ENCODE measurements around the gene GNG7. TPM values are rescaled to one million over a fixed set of nuclear protein-coding genes. Genes with fewer than 3 reads are reported as not detected.

The GNG7 gene
- total and polyA plus RNA-seq, 7 donors: 1.2 to 8.0 (median 2.6) TPM

GRCh38 chr19:2549701-2550191 lies 152.7 kb downstream of the GNG7 start:
- peak; percentile 96 for DNase-seq

GRCh38 chr19:2548966-2549365 lies 153.5 kb downstream of the GNG7 start:
- DNase-seq: peak; percentile 61
- no peaks in the 10 kb centered on the region for H3K36me3 ChIP-seq
- 95% methylated on average over 11 of the region's 11 CpGs for WGBS, 2 donors
- no peak overlapping the region for H3K4me3 ChIP-seq
- TF ChIP-seq POLR2A (IDR thresholded peaks at IDR 0.05) (no peak), CTCF (IDR thresholded peaks at IDR 0.05) (no peak), EP300 (IDR thresholded peaks at IDR 0.05) (no peak), POLR2AphosphoS5 (IDR thresholded peaks at IDR 0.05) (no peak)
- H3K27me3 ChIP-seq: no peaks in the 10 kb centered on the region
- peaks cover 0 to 60% (median 51%) of the 10 kb centered on the region in 4 donors for H3K4me1 ChIP-seq
- H3K9me3 ChIP-seq: no peaks in the 10 kb centered on the region
- intact Hi-C loops (cut with DNase I): no loop called here
- H3K27ac ChIP-seq: peak overlapping the region; percentile 61 to 75 (median 70)

More at GRCh38 chr19:2549701-2550191, 152.7 kb downstream of the GNG7 start:
- H3K27ac ChIP-seq: peak overlapping the region; percentile 69 to 75 (median 71)
- no peak overlapping the region for H3K4me3 ChIP-seq
- no peaks in the 10 kb centered on the region for H3K36me3 ChIP-seq
- TF ChIP-seq CTCF (IDR thresholded peaks at IDR 0.05): no peak
- peak; percentile 41 to 92 (median 62) for TF ChIP-seq EP300 (IDR thresholded peaks at IDR 0.05)
- peak; percentile 61 to 89 (median 78) for TF ChIP-seq POLR2AphosphoS5 (IDR thresholded peaks at IDR 0.05)
- no peak for TF ChIP-seq POLR2A (IDR thresholded peaks at IDR 0.05)
- H3K27me3 ChIP-seq: no peaks in the 10 kb centered on the region
- H3K4me1 ChIP-seq: peaks cover 0 to 57% (median 45%) of the 10 kb centered on the region in 4 donors
- intact Hi-C loops (cut with DNase I): no loop called here
- H3K9me3 ChIP-seq: no peaks in the 10 kb centered on the region
- WGBS, 2 donors: 68 to 79% methylated on average over 11 of the region's 11 CpGs

- Histone ChIP-seq H3K4me3 (no peak overlapping the region), H3K27ac (peak overlapping the region in 3 of 4 donors; percentile 22 to 98 (median 96)), H3K4me1 (peaks cover 0 to 71% (median 62%) of the 10 kb centered on the region in 4 donors), H3K36me3 (no peaks in the 10 kb centered on the region), H3K27me3 (no peaks in the 10 kb centered on the region), H3K9me3 (no peaks in the 10 kb centered on the region)
- 88 to 93% methylated on average over 9 of the region's 9 CpGs for WGBS, 2 donors
- DNase-seq: peak; percentile 60
- intact Hi-C loops (cut with DNase I): no loop called here
- TF ChIP-seq CTCF (IDR thresholded peaks at IDR 0.05): no peak
- no peak for TF ChIP-seq POLR2A (IDR thresholded peaks at IDR 0.05)
- TF ChIP-seq POLR2AphosphoS5 (IDR thresholded peaks at IDR 0.05): no peak
- no peak for TF ChIP-seq EP300 (IDR thresholded peaks at IDR 0.05)
Measured at GRCh38 chr19:2547721-2548120, 154.8 kb downstream of the GNG7 start.

- no peak for TF ChIP-seq CTCF (IDR thresholded peaks at IDR 0.05)
- no peak for TF ChIP-seq EP300 (IDR thresholded peaks at IDR 0.05)
- no peak for TF ChIP-seq POLR2AphosphoS5 (IDR thresholded peaks at IDR 0.05)
- TF ChIP-seq POLR2A (IDR thresholded peaks at IDR 0.05): no peak
- peak overlapping the region; percentile 89 to 98 (median 94) for H3K27ac ChIP-seq
- H3K36me3 ChIP-seq: no peaks in the 10 kb centered on the region
- peak; percentile 61 for DNase-seq
- H3K4me1 ChIP-seq: peaks cover 0 to 71% (median 65%) of the 10 kb centered on the region in 4 donors
- no peak overlapping the region for H3K4me3 ChIP-seq
- WGBS, 2 donors: 89 to 94% methylated on average over 15 of the region's 15 CpGs
- intact Hi-C loops (cut with DNase I): no loop called here
- no peaks in the 10 kb centered on the region for H3K9me3 ChIP-seq
- no peaks in the 10 kb centered on the region for H3K27me3 ChIP-seq
Measured at GRCh38 chr19:2547033-2547680, 155.3 kb downstream of the GNG7 start.
